HG03060 (cell line): Measurements from ENCODE around the gene VSIG4.
A peak's percentile ranks its signal among the peaks of the same experiment; 100 is the strongest.

ENCODE experiments used
- ATAC-seq: cut with Tn5 transposase; IDR thresholded peaks from one replicate; pipeline ENCODE4 v1.9.1; 2021; ENCODE audit warnings: low read depth, moderate number of reproducible peaks; ENCODE audit not compliant: unreplicated experiment

VSIG4 gene

GRCh38 chrX:66024570-66024969 is 15.3 kb downstream of the VSIG4 start:
- no peak for ATAC-seq

GRCh38 chrX:66024092-66024467 is 15.8 kb downstream of the VSIG4 start:
- ATAC-seq = no peak

- no peak for ATAC-seq
Measured at GRCh38 chrX:66023385-66024091, 16.3 kb downstream of the VSIG4 start.

- ATAC-seq = no peak
Measured at GRCh38 chrX:66022632-66023384, 17.1 kb downstream of the VSIG4 start.

GRCh38 chrX:66021765-66022631 is 17.9 kb downstream of the VSIG4 start:
- ATAC-seq = no peak

GRCh38 chrX:66021401-66021764 is 18.5 kb downstream of the VSIG4 start:
- ATAC-seq = no peak

- ATAC-seq = no peak
Measured at GRCh38 chrX:66020631-66021334, 19.1 kb downstream of the VSIG4 start.

GRCh38 chrX:66019974-66020373 is 19.9 kb downstream of the VSIG4 start:
- no peak for ATAC-seq

- no peak for ATAC-seq
Measured at GRCh38 chrX:66019310-66019652, 20.6 kb downstream of the VSIG4 start.

- ATAC-seq = no peak
Measured at GRCh38 chrX:66018585-66019309, 21.1 kb downstream of the VSIG4 start.

GRCh38 chrX:66017659-66018170 is 22.2 kb downstream of the VSIG4 start:
- no peak for ATAC-seq

GRCh38 chrX:66016905-66017658 is 22.8 kb downstream of the VSIG4 start:
- ATAC-seq = no peak

GRCh38 chrX:66015900-66016689 is 23.8 kb downstream of the VSIG4 start:
- ATAC-seq = no peak

- peak; percentile 29 for ATAC-seq
Measured at GRCh38 chrX:66015152-66015831, 24.6 kb downstream of the VSIG4 start.

GRCh38 chrX:66014556-66014955 is 25.3 kb downstream of the VSIG4 start:
- no peak for ATAC-seq

GRCh38 chrX:66014084-66014483 is 25.8 kb downstream of the VSIG4 start:
- ATAC-seq = no peak

- no peak for ATAC-seq
Measured at GRCh38 chrX:66013194-66013816, 26.6 kb downstream of the VSIG4 start.
